22Rv1 (cell line): ENCODE measurements around the gene HS3ST3A1.

Source experiments
- CTCF ChIP-seq: fragments of 450-650 bp; IDR thresholded peaks from 2 replicates; pipeline ENCODE4 v1.5.1; 2017; ENCODE audit warnings: mild to moderate bottlenecking
- ZFX ChIP-seq: fragments of 450-650 bp; IDR thresholded peaks from 2 replicates; pipeline ENCODE4 v1.6.1; 2017; ENCODE audit warnings: antibody characterized with exemption, borderline replicate concordance

- TF ChIP-seq CTCF: no peak
- no peak for TF ChIP-seq ZFX
Observed at GRCh38 chr17:13478326-13478830, 123.4 kb downstream of the HS3ST3A1 start.
